GM23338 (cell line): ENCODE results near the gene LGR5. TPM values are rescaled to one million over a fixed set of nuclear protein-coding genes. Genes with fewer than 3 reads are reported as not detected.

ENCODE experiments used
- ATAC-seq: fragments of 200-7000 bp; cut with Tn5 transposase; 3 replicates; pipeline ENCODE4 v1.9.1; 2020
- DNase-seq: peaks from one replicate; pipeline ENCODE4 v3.0.0-alpha.2; 2015; ENCODE audit warnings: low spot score
- H2AFZ ChIP-seq: fragments of 200-600 bp; sonication (generic); 2 replicates; pipeline ENCODE4 v1.8.0; 2016; ENCODE audit warnings: antibody characterized with exemption, mild to moderate bottlenecking, moderate library complexity
- H3F3A ChIP-seq: fragments of 200-600 bp; sonication (generic); replicated peaks from 2 replicates; pipeline ENCODE4 v1.8.0; 2017; ENCODE audit warnings: antibody characterized with exemption, mixed run types, low read depth
- H3K27ac ChIP-seq: fragments of 200-600 bp; sonication (generic); 2 replicates; pipeline ENCODE4 v1.6.1; 2016; ENCODE audit warnings: low read depth
- H3K27me3 ChIP-seq: fragments of 200-600 bp; sonication (generic); 2 replicates; pipeline ENCODE4 v1.8.0; 2016; ENCODE audit warnings: mild to moderate bottlenecking, mixed run types, moderate library complexity; ENCODE audit not compliant: insufficient read depth
- H3K36me3 ChIP-seq: fragments of 200-600 bp; sonication (generic); 2 replicates; pipeline ENCODE4 v1.8.0; 2016; ENCODE audit warnings: mild to moderate bottlenecking; ENCODE audit not compliant: insufficient read depth
- H3K4me1 ChIP-seq: fragments of 200-600 bp; sonication (generic); 2 replicates; pipeline ENCODE4 v1.8.0; 2016; ENCODE audit warnings: mild to moderate bottlenecking, moderate library complexity; ENCODE audit not compliant: insufficient read depth
- H3K4me2 ChIP-seq: fragments of 200-600 bp; sonication (generic); 2 replicates; pipeline ENCODE4 v1.7.1; 2017; ENCODE audit warnings: mixed run types
- H3K4me3 ChIP-seq: fragments of 200-600 bp; sonication (generic); 2 replicates; pipeline ENCODE4 v1.6.1; 2016; ENCODE audit warnings: mixed run types
- H3K79me2 ChIP-seq: fragments of 200-600 bp; sonication (generic); replicated peaks from 2 replicates; pipeline ENCODE4 v1.8.0; 2017; ENCODE audit warnings: mild to moderate bottlenecking; ENCODE audit not compliant: insufficient read depth
- H3K9me2 ChIP-seq: fragments of 200-600 bp; sonication (generic); 2 replicates; pipeline ENCODE4 v1.8.0; 2017; ENCODE audit not compliant: insufficient read depth
- H4K20me1 ChIP-seq: fragments of 200-600 bp; sonication (generic); replicated peaks from 2 replicates; pipeline ENCODE4 v1.8.0; 2017; ENCODE audit warnings: mild to moderate bottlenecking; ENCODE audit not compliant: insufficient read depth
- H3K27ac Mint-ChIP-seq: 2 replicates; pipeline ENCODE4 v1.8.0; 2020; ENCODE audit warnings: inconsistent platforms, mild to moderate bottlenecking, moderate library complexity, mixed read lengths
- H3K27me3 Mint-ChIP-seq: 3 replicates; pipeline ENCODE4 v1.8.0; 2022; ENCODE audit warnings: low read depth, mild to moderate bottlenecking, moderate library complexity, mixed read lengths, inconsistent platforms; ENCODE audit not compliant: insufficient read depth, poor library complexity
- H3K36me3 Mint-ChIP-seq: 3 replicates; pipeline ENCODE4 v1.8.0; 2021; ENCODE audit warnings: low read depth, mild to moderate bottlenecking, inconsistent platforms, moderate library complexity, mixed read lengths
- H3K4me1 Mint-ChIP-seq: 3 replicates; pipeline ENCODE4 v1.8.0; 2020; ENCODE audit warnings: mild to moderate bottlenecking, inconsistent platforms, mixed read lengths
- H3K4me3 Mint-ChIP-seq: 3 replicates; pipeline ENCODE4 v1.8.0; 2021; ENCODE audit warnings: moderate library complexity, mild to moderate bottlenecking, inconsistent platforms, mixed read lengths
- H3K9me3 Mint-ChIP-seq: 3 replicates; pipeline ENCODE4 v1.8.0; 2020; ENCODE audit warnings: moderate library complexity, mild to moderate bottlenecking, inconsistent platforms, mixed read lengths
- CREB1 ChIP-seq: fragments of 250-450 bp; sonication (Bioruptor Pico); IDR thresholded peaks from 2 replicates; pipeline ENCODE4 v1.5.0; 2020; ENCODE audit warnings: low read depth, mild to moderate bottlenecking, moderate library complexity
- EZH2 ChIP-seq: fragments of 200-600 bp; sonication (generic); IDR thresholded peaks from one replicate; pipeline ENCODE4 v1.8.0; 2017; ENCODE audit warnings: antibody characterized with exemption, mild to moderate bottlenecking, low read depth; ENCODE audit not compliant: unreplicated experiment
- EZH2phosphoT487 ChIP-seq: fragments of 200-600 bp; sonication (generic); IDR thresholded peaks from one replicate; pipeline ENCODE4 v1.8.1; 2018; ENCODE audit warnings: antibody characterized with exemption; ENCODE audit not compliant: unreplicated experiment
- JUNB ChIP-seq: IDR thresholded peaks from one replicate; pipeline ENCODE4 v1.6.1; 2016; ENCODE audit warnings: antibody characterized with exemption; ENCODE audit not compliant: unreplicated experiment
- NANOG ChIP-seq: IDR thresholded peaks from 2 replicates; pipeline ENCODE4 v1.6.1; 2016; ENCODE audit warnings: antibody characterized with exemption, borderline replicate concordance
- POLR2AphosphoS5 ChIP-seq: IDR thresholded peaks from 2 replicates; pipeline ENCODE4 v1.6.1; 2016; ENCODE audit warnings: antibody characterized with exemption, low read depth
- STAT1 ChIP-seq: IDR thresholded peaks from one replicate; pipeline ENCODE4 v1.6.1; 2016; ENCODE audit warnings: antibody characterized with exemption; ENCODE audit not compliant: unreplicated experiment
- ZNF114 ChIP-seq: fragments of 250-450 bp; sonication (Bioruptor Pico); IDR thresholded peaks from 2 replicates; pipeline ENCODE4 v1.5.0; 2020; ENCODE audit warnings: mild to moderate bottlenecking, moderate library complexity
- ZNF331 ChIP-seq: fragments of 250-450 bp; sonication (Bioruptor Pico); IDR thresholded peaks from 2 replicates; pipeline ENCODE4 v1.5.0; 2020; ENCODE audit warnings: low read depth, mild to moderate bottlenecking, moderate library complexity
- polyA plus RNA-seq: library from polyadenylated mRNA; unstranded; fragments of >200 nt; fragmentation: Nextera tagmentation; extraction: Ambion mirVana; gene quantifications from 2 replicates; pipeline ENCODE4 v1.2.1, GENCODE V29; 2016
- total RNA-seq: library from RNA; depleted of rRNA; stranded (reverse); fragments of >200 nt; shearing (Covaris generic); gene quantifications from 2 replicates; pipeline ENCODE4 v1.2.3, GENCODE V29; 2014
- TF ChIP-seq, protein P1 (sequence below): fragments of 250-450 bp; sonication (Bioruptor Pico); IDR thresholded peaks from 2 replicates; pipeline ENCODE4 v1.5.0; 2020; ENCODE audit warnings: mild to moderate bottlenecking, moderate library complexity
- TF ChIP-seq, protein P2 (sequence below): IDR thresholded peaks from 2 replicates; pipeline ENCODE4 v1.6.1; 2016; ENCODE audit warnings: antibody characterized with exemption
- TF ChIP-seq, protein P3 (sequence below): IDR thresholded peaks from one replicate; pipeline ENCODE4 v1.6.1; 2018; ENCODE audit warnings: antibody characterized with exemption; ENCODE audit not compliant: unreplicated experiment

Gene LGR5
- total and polyA plus RNA-seq, 2 experiments from 2014 or later: 0.17 to 0.26 TPM

DNA sequence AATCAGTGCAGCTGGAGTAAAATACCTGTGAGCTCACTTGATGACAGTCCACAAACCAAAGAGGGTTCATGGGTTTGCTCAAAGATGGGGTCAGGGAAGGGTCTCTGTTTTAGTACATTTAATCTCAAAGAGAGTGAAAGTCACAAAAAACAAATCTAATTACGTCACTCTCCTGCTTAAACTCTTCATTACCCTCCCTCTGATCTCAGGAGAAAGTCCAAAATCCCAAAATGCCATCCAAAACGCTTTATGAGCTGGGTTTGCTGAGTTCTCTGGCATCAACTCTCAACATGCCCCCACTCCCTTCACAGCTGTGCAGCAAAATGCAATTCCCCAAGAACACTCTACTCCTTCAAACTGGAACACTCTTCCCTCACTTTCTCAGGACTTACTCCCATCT is 40.4 kb upstream of the LGR5 start (continued):
- TF ChIP-seq, protein P1, sequence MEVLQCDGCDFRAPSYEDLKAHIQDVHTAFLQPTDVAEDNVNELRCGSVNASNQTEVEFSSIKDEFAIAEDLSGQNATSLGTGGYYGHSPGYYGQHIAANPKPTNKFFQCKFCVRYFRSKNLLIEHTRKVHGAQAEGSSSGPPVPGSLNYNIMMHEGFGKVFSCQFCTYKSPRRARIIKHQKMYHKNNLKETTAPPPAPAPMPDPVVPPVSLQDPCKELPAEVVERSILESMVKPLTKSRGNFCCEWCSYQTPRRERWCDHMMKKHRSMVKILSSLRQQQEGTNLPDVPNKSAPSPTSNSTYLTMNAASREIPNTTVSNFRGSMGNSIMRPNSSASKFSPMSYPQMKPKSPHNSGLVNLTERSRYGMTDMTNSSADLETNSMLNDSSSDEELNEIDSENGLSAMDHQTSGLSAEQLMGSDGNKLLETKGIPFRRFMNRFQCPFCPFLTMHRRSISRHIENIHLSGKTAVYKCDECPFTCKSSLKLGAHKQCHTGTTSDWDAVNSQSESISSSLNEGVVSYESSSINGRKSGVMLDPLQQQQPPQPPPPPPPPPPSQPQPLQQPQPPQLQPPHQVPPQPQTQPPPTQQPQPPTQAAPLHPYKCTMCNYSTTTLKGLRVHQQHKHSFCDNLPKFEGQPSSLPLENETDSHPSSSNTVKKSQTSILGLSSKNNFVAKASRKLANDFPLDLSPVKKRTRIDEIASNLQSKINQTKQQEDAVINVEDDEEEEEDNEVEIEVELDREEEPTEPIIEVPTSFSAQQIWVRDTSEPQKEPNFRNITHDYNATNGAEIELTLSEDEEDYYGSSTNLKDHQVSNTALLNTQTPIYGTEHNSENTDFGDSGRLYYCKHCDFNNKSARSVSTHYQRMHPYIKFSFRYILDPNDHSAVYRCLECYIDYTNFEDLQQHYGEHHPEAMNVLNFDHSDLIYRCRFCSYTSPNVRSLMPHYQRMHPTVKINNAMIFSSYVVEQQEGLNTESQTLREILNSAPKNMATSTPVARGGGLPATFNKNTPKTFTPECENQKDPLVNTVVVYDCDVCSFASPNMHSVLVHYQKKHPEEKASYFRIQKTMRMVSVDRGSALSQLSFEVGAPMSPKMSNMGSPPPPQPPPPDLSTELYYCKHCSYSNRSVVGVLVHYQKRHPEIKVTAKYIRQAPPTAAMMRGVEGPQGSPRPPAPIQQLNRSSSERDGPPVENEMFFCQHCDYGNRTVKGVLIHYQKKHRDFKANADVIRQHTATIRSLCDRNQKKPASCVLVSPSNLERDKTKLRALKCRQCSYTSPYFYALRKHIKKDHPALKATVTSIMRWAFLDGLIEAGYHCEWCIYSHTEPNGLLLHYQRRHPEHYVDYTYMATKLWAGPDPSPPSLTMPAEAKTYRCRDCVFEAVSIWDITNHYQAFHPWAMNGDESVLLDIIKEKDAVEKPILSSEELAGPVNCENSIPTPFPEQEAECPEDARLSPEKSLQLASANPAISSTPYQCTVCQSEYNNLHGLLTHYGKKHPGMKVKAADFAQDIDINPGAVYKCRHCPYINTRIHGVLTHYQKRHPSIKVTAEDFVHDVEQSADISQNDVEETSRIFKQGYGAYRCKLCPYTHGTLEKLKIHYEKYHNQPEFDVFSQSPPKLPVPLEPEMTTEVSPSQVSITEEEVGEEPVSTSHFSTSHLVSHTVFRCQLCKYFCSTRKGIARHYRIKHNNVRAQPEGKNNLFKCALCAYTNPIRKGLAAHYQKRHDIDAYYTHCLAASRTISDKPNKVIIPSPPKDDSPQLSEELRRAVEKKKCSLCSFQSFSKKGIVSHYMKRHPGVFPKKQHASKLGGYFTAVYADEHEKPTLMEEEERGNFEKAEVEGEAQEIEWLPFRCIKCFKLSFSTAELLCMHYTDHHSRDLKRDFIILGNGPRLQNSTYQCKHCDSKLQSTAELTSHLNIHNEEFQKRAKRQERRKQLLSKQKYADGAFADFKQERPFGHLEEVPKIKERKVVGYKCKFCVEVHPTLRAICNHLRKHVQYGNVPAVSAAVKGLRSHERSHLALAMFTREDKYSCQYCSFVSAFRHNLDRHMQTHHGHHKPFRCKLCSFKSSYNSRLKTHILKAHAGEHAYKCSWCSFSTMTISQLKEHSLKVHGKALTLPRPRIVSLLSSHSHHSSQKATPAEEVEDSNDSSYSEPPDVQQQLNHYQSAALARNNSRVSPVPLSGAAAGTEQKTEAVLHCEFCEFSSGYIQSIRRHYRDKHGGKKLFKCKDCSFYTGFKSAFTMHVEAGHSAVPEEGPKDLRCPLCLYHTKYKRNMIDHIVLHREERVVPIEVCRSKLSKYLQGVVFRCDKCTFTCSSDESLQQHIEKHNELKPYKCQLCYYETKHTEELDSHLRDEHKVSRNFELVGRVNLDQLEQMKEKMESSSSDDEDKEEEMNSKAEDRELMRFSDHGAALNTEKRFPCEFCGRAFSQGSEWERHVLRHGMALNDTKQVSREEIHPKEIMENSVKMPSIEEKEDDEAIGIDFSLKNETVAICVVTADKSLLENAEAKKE (CRISPR knock-in tag): no peak
- no peak for TF ChIP-seq ZNF114 (CRISPR knock-in tag)
- no peak for TF ChIP-seq ZNF331
- no peak for TF ChIP-seq EZH2

DNA sequence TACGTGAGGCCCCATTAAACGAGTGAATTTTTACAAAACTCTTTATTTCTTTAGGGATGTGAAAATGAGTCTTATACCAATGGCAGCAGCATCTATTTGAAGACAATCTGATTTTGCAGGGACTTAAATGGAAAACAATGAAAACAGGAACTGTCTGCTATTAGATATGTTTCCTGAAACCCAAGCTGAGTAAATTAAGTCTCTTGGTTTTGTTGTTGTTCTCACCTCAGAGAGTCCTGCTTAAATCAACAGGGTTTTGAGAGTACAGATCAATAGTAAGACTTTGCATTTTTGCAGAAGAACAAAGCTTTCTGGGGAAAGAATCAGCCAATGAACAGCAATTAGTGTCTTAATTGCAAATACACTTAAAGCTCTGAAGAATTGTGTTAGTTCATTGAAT is 39.1 kb upstream of the LGR5 start:
- Mint-ChIP-seq H3K9me3 (no peaks in the 10 kb centered on the region), H3K4me3 (no peak overlapping the region), H3K27ac (no peak overlapping the region), H3K36me3 (no peaks in the 10 kb centered on the region), H3K4me1 (peaks cover 2% of the 10 kb centered on the region), H3K27me3 (peaks cover 2% of the 10 kb centered on the region)
- no peak overlapping the region for H3K27ac ChIP-seq
- H3F3A ChIP-seq: no peaks in the 10 kb centered on the region
- no peaks in the 10 kb centered on the region for H3K79me2 ChIP-seq
- no peak overlapping the region for H3K4me3 ChIP-seq
- H3K9me2 ChIP-seq: no peaks in the 10 kb centered on the region
- no peaks in the 10 kb centered on the region for H3K36me3 ChIP-seq
- ATAC-seq (no peak), DNase-seq (no peak)
- H4K20me1 ChIP-seq: no peaks in the 10 kb centered on the region
- no peak overlapping the region for H3K4me2 ChIP-seq
- peaks cover 3% of the 10 kb centered on the region; the same call in 1 of the 2 replicates for H3K4me1 ChIP-seq
- no peaks in the 10 kb centered on the region for H3K27me3 ChIP-seq
- H2AFZ ChIP-seq: no peak overlapping the region
- no peak for TF ChIP-seq CREB1 (CRISPR knock-in tag)
- TF ChIP-seq JUNB: no peak
- TF ChIP-seq, protein P2, sequence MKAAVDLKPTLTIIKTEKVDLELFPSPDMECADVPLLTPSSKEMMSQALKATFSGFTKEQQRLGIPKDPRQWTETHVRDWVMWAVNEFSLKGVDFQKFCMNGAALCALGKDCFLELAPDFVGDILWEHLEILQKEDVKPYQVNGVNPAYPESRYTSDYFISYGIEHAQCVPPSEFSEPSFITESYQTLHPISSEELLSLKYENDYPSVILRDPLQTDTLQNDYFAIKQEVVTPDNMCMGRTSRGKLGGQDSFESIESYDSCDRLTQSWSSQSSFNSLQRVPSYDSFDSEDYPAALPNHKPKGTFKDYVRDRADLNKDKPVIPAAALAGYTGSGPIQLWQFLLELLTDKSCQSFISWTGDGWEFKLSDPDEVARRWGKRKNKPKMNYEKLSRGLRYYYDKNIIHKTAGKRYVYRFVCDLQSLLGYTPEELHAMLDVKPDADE: no peak
- no peak for TF ChIP-seq POLR2AphosphoS5
- TF ChIP-seq NANOG: no peak
- no peak for TF ChIP-seq EZH2phosphoT487
- no peak for TF ChIP-seq ZNF331
- TF ChIP-seq STAT1: no peak
- no peak for TF ChIP-seq EZH2
- TF ChIP-seq ZNF114 (CRISPR knock-in tag): no peak
- TF ChIP-seq, protein P3, sequence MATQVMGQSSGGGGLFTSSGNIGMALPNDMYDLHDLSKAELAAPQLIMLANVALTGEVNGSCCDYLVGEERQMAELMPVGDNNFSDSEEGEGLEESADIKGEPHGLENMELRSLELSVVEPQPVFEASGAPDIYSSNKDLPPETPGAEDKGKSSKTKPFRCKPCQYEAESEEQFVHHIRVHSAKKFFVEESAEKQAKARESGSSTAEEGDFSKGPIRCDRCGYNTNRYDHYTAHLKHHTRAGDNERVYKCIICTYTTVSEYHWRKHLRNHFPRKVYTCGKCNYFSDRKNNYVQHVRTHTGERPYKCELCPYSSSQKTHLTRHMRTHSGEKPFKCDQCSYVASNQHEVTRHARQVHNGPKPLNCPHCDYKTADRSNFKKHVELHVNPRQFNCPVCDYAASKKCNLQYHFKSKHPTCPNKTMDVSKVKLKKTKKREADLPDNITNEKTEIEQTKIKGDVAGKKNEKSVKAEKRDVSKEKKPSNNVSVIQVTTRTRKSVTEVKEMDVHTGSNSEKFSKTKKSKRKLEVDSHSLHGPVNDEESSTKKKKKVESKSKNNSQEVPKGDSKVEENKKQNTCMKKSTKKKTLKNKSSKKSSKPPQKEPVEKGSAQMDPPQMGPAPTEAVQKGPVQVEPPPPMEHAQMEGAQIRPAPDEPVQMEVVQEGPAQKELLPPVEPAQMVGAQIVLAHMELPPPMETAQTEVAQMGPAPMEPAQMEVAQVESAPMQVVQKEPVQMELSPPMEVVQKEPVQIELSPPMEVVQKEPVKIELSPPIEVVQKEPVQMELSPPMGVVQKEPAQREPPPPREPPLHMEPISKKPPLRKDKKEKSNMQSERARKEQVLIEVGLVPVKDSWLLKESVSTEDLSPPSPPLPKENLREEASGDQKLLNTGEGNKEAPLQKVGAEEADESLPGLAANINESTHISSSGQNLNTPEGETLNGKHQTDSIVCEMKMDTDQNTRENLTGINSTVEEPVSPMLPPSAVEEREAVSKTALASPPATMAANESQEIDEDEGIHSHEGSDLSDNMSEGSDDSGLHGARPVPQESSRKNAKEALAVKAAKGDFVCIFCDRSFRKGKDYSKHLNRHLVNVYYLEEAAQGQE: no peak
